Liver (tissue), 5 donors: ENCODE results near the gene RIPOR1. TPM values are rescaled to one million over a fixed set of nuclear protein-coding genes. Genes with fewer than 3 reads are reported as not detected.

Source experiments
- polyA plus RNA-seq, 2 donors: library from polyadenylated mRNA; stranded (reverse) in 1 of 2; unstranded in 1 of 2; fragments of 200-250 nt in 1 of 2; fragments of >200 nt in 1 of 2; fragmentation: Nextera tagmentation in 1 of 2; extraction: Ambion mirVana in 1 of 2; gene quantifications; one replicate each; pipeline versions ENCODE4 v1.2.1 to v1.2.3, GENCODE V29; 2013 to 2015
- small RNA-seq: library from RNA; depleted of rRNA; stranded (forward); fragments of <200 nt; gene quantifications from one replicate; pipeline ENCODE3, GENCODE V24; 2014
- total RNA-seq, 2 donors: library from RNA; depleted of rRNA; stranded (reverse); fragments of >200 nt; gene quantifications; one replicate each; pipeline ENCODE4 v1.2.3, GENCODE V29; 2014
- donor health status: healthy.
- donor health status: healthy.
- donor health status: healthy.

The RIPOR1 gene
- total and polyA plus RNA-seq, 4 donors: 7.6 to 25.2 (median 15.3) TPM

Small RNA genes within 50 kb of the gene (small RNA-seq; reads per million reads assigned to genes)
- gene AC027682.3: not detected

Other genes starting within 250 kb of the RIPOR1 start
- gene PLEKHG4, start 249.3 kb upstream of the RIPOR1 start, total RNA-seq: 1 to 10 TPM; 1.1 to 2.6 TPM
- under 1 TPM; 0.21 to 0.28 TPM for gene PLEKHG4, start 249.3 kb upstream of the RIPOR1 start, polyA plus RNA-seq
- gene KCTD19, start 202.1 kb upstream of the RIPOR1 start, total RNA-seq: under 1 TPM in 1 of 2 donors, not detected in 1; 0.28 TPM
- gene KCTD19, start 202.1 kb upstream of the RIPOR1 start, polyA plus RNA-seq: not detected
- gene LRRC36, start 202.0 kb upstream of the RIPOR1 start, total RNA-seq: under 1 TPM in 1 of 2 donors, not detected in 1; 0.08 TPM
- gene LRRC36, start 202.0 kb upstream of the RIPOR1 start, polyA plus RNA-seq: not detected
- gene TPPP3, start 135.3 kb upstream of the RIPOR1 start, total RNA-seq: under 1 TPM; 0.28 to 0.84 TPM
- under 1 TPM; 0.35 to 0.75 TPM for gene TPPP3, start 135.3 kb upstream of the RIPOR1 start, polyA plus RNA-seq
- gene ZDHHC1, start 112.4 kb upstream of the RIPOR1 start, total RNA-seq: 1 to 10 TPM in 1 of 2 donors, under 1 TPM in 1; 0.33 to 1.6 TPM
- gene ZDHHC1, start 112.4 kb upstream of the RIPOR1 start, polyA plus RNA-seq: 1 to 10 TPM in 1 of 2 donors, under 1 TPM in 1; 0.53 to 1.6 TPM
- gene HSD11B2, start 97.7 kb upstream of the RIPOR1 start, total RNA-seq: 1 to 10 TPM in 1 of 2 donors, under 1 TPM in 1; 0.51 to 6.7 TPM
- 1 to 10 TPM; 1.8 to 2.7 TPM for gene HSD11B2, start 97.7 kb upstream of the RIPOR1 start, polyA plus RNA-seq
- gene ATP6V0D1, start 47.7 kb upstream of the RIPOR1 start, total RNA-seq: 10 to 100 TPM; 73.2 to 80.2 TPM
- 10 to 100 TPM; 47.6 to 59.9 TPM for gene ATP6V0D1, start 47.7 kb upstream of the RIPOR1 start, polyA plus RNA-seq
- gene AGRP, start 45.3 kb upstream of the RIPOR1 start, total RNA-seq: not detected
- gene AGRP, start 45.3 kb upstream of the RIPOR1 start, polyA plus RNA-seq: under 1 TPM; 0.18 to 0.50 TPM
- gene CTCF, start 33.7 kb downstream of the RIPOR1 start, total RNA-seq: 10 to 100 TPM; 16.1 to 35.3 TPM
- 10 to 100 TPM; 10.1 to 14.9 TPM for gene CTCF, start 33.7 kb downstream of the RIPOR1 start, polyA plus RNA-seq
- 1 to 10 TPM in 1 of 2 donors, under 1 TPM in 1; 0.51 to 1.3 TPM for gene CARMIL2, start 116.3 kb downstream of the RIPOR1 start, total RNA-seq
- under 1 TPM in 1 of 2 donors, not detected in 1; 0.39 TPM for gene CARMIL2, start 116.3 kb downstream of the RIPOR1 start, polyA plus RNA-seq
- gene ACD, start 131.4 kb downstream of the RIPOR1 start, total RNA-seq: 1 to 10 TPM; 4.3 to 5.6 TPM
- gene ACD, start 131.4 kb downstream of the RIPOR1 start, polyA plus RNA-seq: 1 to 10 TPM; 4.7 to 5.6 TPM
- gene PARD6A, start 132.1 kb downstream of the RIPOR1 start, total RNA-seq: 1 to 10 TPM in 1 of 2 donors, under 1 TPM in 1; 0.42 to 1.4 TPM
- gene PARD6A, start 132.1 kb downstream of the RIPOR1 start, polyA plus RNA-seq: 1 to 10 TPM; 2.2 to 2.4 TPM
- gene ENKD1, start 137.9 kb downstream of the RIPOR1 start, total RNA-seq: 1 to 10 TPM; 3.0 to 7.8 TPM
- gene ENKD1, start 137.9 kb downstream of the RIPOR1 start, polyA plus RNA-seq: 1 to 10 TPM; 2.6 to 6.5 TPM
- gene C16orf86, start 138.0 kb downstream of the RIPOR1 start, total RNA-seq: 1 to 10 TPM; 1.2 to 1.9 TPM
- 1 to 10 TPM; 2.3 to 2.6 TPM for gene C16orf86, start 138.0 kb downstream of the RIPOR1 start, polyA plus RNA-seq
- gene GFOD2, start 190.5 kb downstream of the RIPOR1 start, total RNA-seq: 10 to 100 TPM; 12.7 to 48.8 TPM
- gene GFOD2, start 190.5 kb downstream of the RIPOR1 start, polyA plus RNA-seq: 10 to 100 TPM; 20.7 to 37.1 TPM